HepG2 (cell line): Measurements from ENCODE around the gene SLC22A5.

ENCODE experiments used
- BCL6 ChIP-seq: IDR thresholded peaks from 2 replicates; pipeline ENCODE4 v1.6.1; 2016; ENCODE audit warnings: missing genetic modification reagents, missing compliant biosample characterization
- GABPA ChIP-seq, 2 experiments: IDR thresholded peaks; 2 replicates each; pipeline ENCODE4 v1.6.1; 2011 to 2016; ENCODE audit warnings: low read depth in 2 of 2, low read length in 1 of 2, missing biosample characterization in 1 of 2, missing genetic modification characterization in 1 of 2
- KDM4B ChIP-seq: sonication (generic); formaldehyde crosslinking; IDR thresholded peaks from 2 replicates; pipeline ENCODE4 v1.4.0; 2020; ENCODE audit warnings: missing genetic modification reagents
- PHF8 ChIP-seq: sonication (generic); formaldehyde crosslinking; IDR thresholded peaks from 2 replicates; pipeline ENCODE4 v1.5.0; 2020; ENCODE audit warnings: missing genetic modification reagents
- SMC3 ChIP-seq: IDR thresholded peaks from 2 replicates; pipeline ENCODE4 v1.6.1; 2011; ENCODE audit warnings: low read length, improper control_type of control experiment
- TAF15 ChIP-seq: fragments of 200-400 bp; formaldehyde crosslinking; IDR thresholded peaks from one replicate; pipeline ENCODE4 v1.6.1; 2018; ENCODE audit warnings: mild to moderate bottlenecking, low read depth, low read length; ENCODE audit not compliant: poor library complexity, severe bottlenecking
- TCF7L2 ChIP-seq: IDR thresholded peaks from 2 replicates; pipeline ENCODE4 v1.6.1; 2011; ENCODE audit warnings: mild to moderate bottlenecking, low read depth, low read length, moderate library complexity
- ZMYM3 ChIP-seq: sonication (generic); formaldehyde crosslinking; IDR thresholded peaks from 2 replicates; pipeline ENCODE4 v1.5.1; 2020; ENCODE audit warnings: mild to moderate bottlenecking, missing genetic modification reagents
- ZNF547 ChIP-seq: sonication (generic); formaldehyde crosslinking; IDR thresholded peaks from 2 replicates; pipeline ENCODE4 v1.5.1; 2020; ENCODE audit warnings: mild to moderate bottlenecking, missing genetic modification reagents
- ZNF570 ChIP-seq: sonication (generic); formaldehyde crosslinking; IDR thresholded peaks from 2 replicates; pipeline ENCODE4 v1.4.0; 2020; ENCODE audit warnings: mild to moderate bottlenecking, missing genetic modification reagents, borderline replicate concordance
- TF ChIP-seq, protein P1 (sequence below): sonication (generic); formaldehyde crosslinking; IDR thresholded peaks from 2 replicates; pipeline ENCODE4 v1.4.0; 2020; ENCODE audit warnings: missing genetic modification reagents

DNA sequence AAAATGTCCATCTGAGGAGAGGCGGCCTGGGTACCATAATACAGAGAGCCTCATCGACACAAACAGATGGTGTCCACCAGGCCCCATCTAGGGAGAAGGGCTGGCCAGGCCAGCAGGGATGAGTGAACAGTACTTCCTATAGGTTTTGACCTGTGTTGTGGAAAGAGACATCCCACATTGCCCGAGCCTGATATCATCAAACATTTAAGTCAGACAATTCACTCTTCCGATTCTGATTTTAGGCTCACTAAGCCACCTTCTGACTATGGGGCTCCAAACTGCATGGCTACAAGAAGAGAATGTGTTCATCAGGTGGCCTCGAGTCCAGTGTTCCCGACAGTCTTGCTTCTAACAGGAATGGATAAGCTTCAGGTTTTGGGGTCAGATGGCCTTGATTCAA, 38.9 kb downstream of the SLC22A5 start:
- TF ChIP-seq KDM4B (CRISPR knock-in tag) (no peak), ZMYM3 (CRISPR knock-in tag) (no peak), ZNF547 (CRISPR knock-in tag) (no peak), TCF7L2 (no peak), GABPA (IDR thresholded peaks at IDR 0.05; ENCODE audit: low read depth, low read length) (no peak), GABPA (CRISPR knock-in tag; IDR thresholded peaks at IDR 0.05; ENCODE audit: low read depth) (no peak), TAF15 (no peak), SMC3 (no peak), BCL6 (CRISPR knock-in tag) (no peak), ZNF570 (CRISPR knock-in tag) (no peak), PHF8 (no peak)
- TF ChIP-seq, protein P1, sequence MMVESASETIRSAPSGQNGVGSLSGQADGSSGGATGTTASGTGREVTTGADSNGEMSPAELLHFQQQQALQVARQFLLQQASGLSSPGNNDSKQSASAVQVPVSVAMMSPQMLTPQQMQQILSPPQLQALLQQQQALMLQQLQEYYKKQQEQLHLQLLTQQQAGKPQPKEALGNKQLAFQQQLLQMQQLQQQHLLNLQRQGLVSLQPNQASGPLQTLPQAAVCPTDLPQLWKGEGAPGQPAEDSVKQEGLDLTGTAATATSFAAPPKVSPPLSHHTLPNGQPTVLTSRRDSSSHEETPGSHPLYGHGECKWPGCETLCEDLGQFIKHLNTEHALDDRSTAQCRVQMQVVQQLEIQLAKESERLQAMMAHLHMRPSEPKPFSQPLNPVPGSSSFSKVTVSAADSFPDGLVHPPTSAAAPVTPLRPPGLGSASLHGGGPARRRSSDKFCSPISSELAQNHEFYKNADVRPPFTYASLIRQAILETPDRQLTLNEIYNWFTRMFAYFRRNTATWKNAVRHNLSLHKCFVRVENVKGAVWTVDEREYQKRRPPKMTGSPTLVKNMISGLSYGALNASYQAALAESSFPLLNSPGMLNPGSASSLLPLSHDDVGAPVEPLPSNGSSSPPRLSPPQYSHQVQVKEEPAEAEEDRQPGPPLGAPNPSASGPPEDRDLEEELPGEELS (CRISPR knock-in tag), result no peak
